ENCODE data around the gene FN1.

Gene FN1

DNA sequence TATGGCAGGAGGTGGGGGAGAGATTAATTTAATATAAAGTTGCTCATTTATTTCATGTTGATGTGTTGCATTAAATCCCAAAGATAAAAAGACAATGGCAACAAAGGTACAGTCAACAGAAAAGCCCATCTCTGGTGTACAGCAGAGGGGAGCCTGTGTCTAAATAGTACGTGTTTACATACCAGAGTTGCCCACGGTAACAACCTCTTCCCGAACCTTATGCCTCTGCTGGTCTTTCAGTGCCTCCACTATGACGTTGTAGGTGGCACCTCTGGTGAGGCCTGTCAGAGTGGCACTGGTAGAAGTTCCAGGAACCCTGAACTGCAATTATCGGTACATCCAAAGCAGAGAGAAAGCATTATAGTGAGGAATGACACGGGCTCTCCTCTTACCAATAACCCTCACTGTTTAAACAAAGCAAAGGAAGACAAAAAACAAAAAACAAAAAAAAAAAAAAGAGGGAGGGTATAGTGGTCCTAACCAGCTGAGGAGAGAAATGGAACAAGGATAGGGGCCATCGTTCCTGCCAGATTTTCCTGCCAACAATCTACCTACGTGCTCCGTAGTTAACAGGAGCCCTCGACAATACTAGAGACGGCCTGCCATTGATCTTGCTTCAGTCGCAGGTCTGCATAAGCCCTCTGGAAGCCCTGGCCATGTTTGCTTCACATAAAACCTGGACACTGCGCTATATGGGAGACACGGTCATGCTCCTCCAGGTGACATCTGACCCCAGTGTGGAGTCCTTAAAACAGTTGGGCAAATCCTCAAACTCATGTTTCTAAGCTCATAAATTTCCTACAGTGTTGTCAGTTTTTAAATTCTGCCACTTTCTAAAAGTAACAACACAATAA, 65.5 kb downstream of the FN1 start:
- no peak overlapping the region for H3K4me3 ChIP-seq (replicated peaks; ENCODE audit: low read depth, low read length)
- TF ChIP-seq CTCF (IDR thresholded peaks at IDR 0.05; ENCODE audit: low read length, missing control alignments): no peak

DNA sequence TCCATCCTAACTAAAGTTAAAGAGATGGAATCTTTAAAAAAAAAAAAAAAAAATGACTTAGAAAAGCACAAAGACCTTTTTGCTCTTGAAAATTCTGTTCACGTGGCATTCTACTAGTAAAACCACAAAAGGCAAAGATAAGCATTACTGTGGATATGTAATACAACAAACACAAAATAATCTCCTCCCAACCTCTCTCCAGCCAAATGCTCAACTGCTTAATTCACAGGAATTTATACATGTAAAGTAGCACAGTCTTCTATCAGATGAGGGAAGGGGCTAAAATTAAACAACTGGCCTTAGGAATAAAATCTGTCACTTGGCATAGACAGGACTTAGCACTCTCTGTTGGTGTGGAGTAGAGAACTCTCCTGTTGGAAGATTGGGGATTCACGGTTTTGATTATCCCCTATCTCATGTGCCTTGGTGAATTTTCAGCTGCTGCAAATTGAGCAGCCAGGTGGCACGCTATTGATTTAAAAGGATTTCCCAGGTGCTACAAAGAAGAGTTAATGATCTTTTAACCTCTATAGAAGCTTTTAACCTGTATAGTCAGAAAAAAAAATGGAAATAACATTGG, 66.6 kb downstream of the FN1 start:
- no peak overlapping the region for H3K4me3 ChIP-seq (replicated peaks; ENCODE audit: low read depth, low read length)
- DNase-seq (ENCODE audit: low read depth): peak; percentile 65
- no peak for TF ChIP-seq CTCF (IDR thresholded peaks at IDR 0.05; ENCODE audit: low read length, missing control alignments)

More for the DNA sequence above, 65.5 kb downstream of the FN1 start:
- peak; percentile 36 for DNase-seq (ENCODE audit: low read depth)

- peak; percentile 4 for DNase-seq (ENCODE audit: low read depth)
- TF ChIP-seq CTCF (IDR thresholded peaks at IDR 0.05; ENCODE audit: low read length, missing control alignments): no peak
- no peak overlapping the region for H3K4me3 ChIP-seq (replicated peaks; ENCODE audit: low read depth, low read length)
Measured at GRCh38 chr2:215368493-215368809, 67.4 kb downstream of the FN1 start.

GRCh38 chr2:215367662-215368492, 68.0 kb downstream of the FN1 start:
- DNase-seq (ENCODE audit: low read depth): peak; percentile 69
- no peak overlapping the region for H3K4me3 ChIP-seq (replicated peaks; ENCODE audit: low read depth, low read length)
- no peak for TF ChIP-seq CTCF (IDR thresholded peaks at IDR 0.05; ENCODE audit: low read length, missing control alignments)

GRCh38 chr2:215366440-215367032, 69.3 kb downstream of the FN1 start:
- DNase-seq (ENCODE audit: low read depth): peak; percentile 26
- no peak for TF ChIP-seq CTCF (IDR thresholded peaks at IDR 0.05; ENCODE audit: low read length, missing control alignments)
- H3K4me3 ChIP-seq (replicated peaks; ENCODE audit: low read depth, low read length): no peak overlapping the region

GRCh38 chr2:215365184-215365658, 70.6 kb downstream of the FN1 start:
- no peak overlapping the region for H3K4me3 ChIP-seq (replicated peaks; ENCODE audit: low read depth, low read length)
- TF ChIP-seq CTCF (IDR thresholded peaks at IDR 0.05; ENCODE audit: low read length, missing control alignments): no peak
- peak; percentile 31 for DNase-seq (ENCODE audit: low read depth)
